Measurements from ENCODE around the gene CHST1.

- TF ChIP-seq REST (IDR thresholded peaks at IDR 0.05; ENCODE audit: insufficient read depth in 1 of 2, low read depth in 2 of 2, low read length in 2 of 2) (no peak), POLR2AphosphoS5 (IDR thresholded peaks at IDR 0.05; ENCODE audit: low read depth, low read length) (no peak), TAF1 (IDR thresholded peaks at IDR 0.05; ENCODE audit: borderline replicate concordance, insufficient read depth, low read length) (no peak)
These were observed at the start of gene CHST1 for GRCh38 chr11:45665206-45665932.

Measured in PFSK-1 (cell line).